GM12873 (cell line): ENCODE data around the gene PRPF40B.

Experiments used
- TF ChIP-seq, protein P1 (sequence below): IDR thresholded peaks from 2 replicates; pipeline ENCODE4 v1.5.1; 2012; ENCODE audit warnings: low read depth, mild to moderate bottlenecking, moderate library complexity, low read length, control low read depth; ENCODE audit not compliant: insufficient read depth; ENCODE audit errors: missing control alignments

Gene PRPF40B

GRCh38 chr12:49632986-49633702, 9.8 kb downstream of the PRPF40B start:
- TF ChIP-seq, protein P1, sequence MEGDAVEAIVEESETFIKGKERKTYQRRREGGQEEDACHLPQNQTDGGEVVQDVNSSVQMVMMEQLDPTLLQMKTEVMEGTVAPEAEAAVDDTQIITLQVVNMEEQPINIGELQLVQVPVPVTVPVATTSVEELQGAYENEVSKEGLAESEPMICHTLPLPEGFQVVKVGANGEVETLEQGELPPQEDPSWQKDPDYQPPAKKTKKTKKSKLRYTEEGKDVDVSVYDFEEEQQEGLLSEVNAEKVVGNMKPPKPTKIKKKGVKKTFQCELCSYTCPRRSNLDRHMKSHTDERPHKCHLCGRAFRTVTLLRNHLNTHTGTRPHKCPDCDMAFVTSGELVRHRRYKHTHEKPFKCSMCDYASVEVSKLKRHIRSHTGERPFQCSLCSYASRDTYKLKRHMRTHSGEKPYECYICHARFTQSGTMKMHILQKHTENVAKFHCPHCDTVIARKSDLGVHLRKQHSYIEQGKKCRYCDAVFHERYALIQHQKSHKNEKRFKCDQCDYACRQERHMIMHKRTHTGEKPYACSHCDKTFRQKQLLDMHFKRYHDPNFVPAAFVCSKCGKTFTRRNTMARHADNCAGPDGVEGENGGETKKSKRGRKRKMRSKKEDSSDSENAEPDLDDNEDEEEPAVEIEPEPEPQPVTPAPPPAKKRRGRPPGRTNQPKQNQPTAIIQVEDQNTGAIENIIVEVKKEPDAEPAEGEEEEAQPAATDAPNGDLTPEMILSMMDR = no peak

GRCh38 chr12:49633703-49634345, 10.5 kb downstream of the PRPF40B start:
- TF ChIP-seq, protein P1 = no peak

GRCh38 chr12:49635036-49635435, 11.7 kb downstream of the PRPF40B start:
- TF ChIP-seq, protein P1 = no peak

GRCh38 chr12:49635656-49636055, 12.3 kb downstream of the PRPF40B start:
- TF ChIP-seq, protein P1 = no peak

DNA sequence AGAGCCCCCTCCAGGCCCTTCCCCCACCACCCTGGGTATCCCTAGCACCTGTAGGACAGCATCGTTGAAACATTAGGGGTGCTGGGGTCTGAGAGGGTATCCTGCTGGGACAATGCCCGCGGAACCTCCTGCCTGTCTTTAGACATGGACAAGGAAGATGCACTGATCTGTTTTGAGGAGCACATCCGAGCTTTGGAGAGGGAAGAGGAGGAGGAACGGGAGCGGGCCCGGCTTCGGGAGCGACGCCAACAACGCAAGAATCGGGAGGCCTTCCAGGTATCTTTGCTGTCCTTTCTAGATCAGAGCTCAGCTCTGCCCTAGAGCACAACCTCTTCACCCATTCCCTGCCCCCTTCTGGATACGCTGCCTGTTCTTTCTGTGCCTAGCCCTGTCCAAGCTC, 13.2 kb downstream of the PRPF40B start:
- TF ChIP-seq, protein P1 = no peak

GRCh38 chr12:49636979-49637755, 13.8 kb downstream of the PRPF40B start:
- TF ChIP-seq, protein P1 = peak; percentile 79
